CD4-positive, alpha-beta memory T cell (primary cell): ENCODE measurements around the gene IRX1. TPM values are rescaled to one million over a fixed set of nuclear protein-coding genes. Genes with fewer than 3 reads are reported as not detected.

Experiments used
- CTCF ChIA-PET: fragments of 350-600 bp; sonication (Branson Sonifier 250); formaldehyde crosslinking; loops from one replicate; lab custom pipeline; 2021; ENCODE audit warnings: inconsistent platforms; ENCODE audit not compliant: partially characterized antibody; lab: Charles Lee
- POLR2A ChIA-PET: fragments of 350-600 bp; sonication (Branson Sonifier 250); formaldehyde crosslinking; loops from one replicate; lab custom pipeline; 2021; ENCODE audit not compliant: partially characterized antibody; lab: Charles Lee
- DNase-seq, 5 donors: peaks; one replicate each; pipeline versions ENCODE4 v3.0.0 to v3.0.0-alpha.2; 2020 to 2022; ENCODE audit warnings: mixed read lengths in 1 of 5
- H3K27ac ChIP-seq: one replicate; pipeline ENCODE4 v1.7.0; 2013; ENCODE audit warnings: low read depth, low read length
- H3K27me3 ChIP-seq: 2 replicates; pipeline ENCODE4 v1.7.0; 2013; ENCODE audit warnings: mild to moderate bottlenecking, low read length, moderate library complexity; ENCODE audit not compliant: insufficient read depth
- H3K36me3 ChIP-seq: 2 replicates; pipeline ENCODE4 v1.7.0; 2013; ENCODE audit warnings: mild to moderate bottlenecking, low read length, moderate library complexity; ENCODE audit not compliant: insufficient read depth
- H3K4me1 ChIP-seq: 2 replicates; pipeline ENCODE4 v1.7.0; 2013; ENCODE audit warnings: mild to moderate bottlenecking, low read length, moderate library complexity; ENCODE audit not compliant: insufficient read depth
- H3K4me3 ChIP-seq, 2 donors: one replicate each; pipeline ENCODE4 v1.7.0; 2013; ENCODE audit warnings: low read length in 2 of 2, mild to moderate bottlenecking in 1 of 2
- H3K9me3 ChIP-seq, 2 donors: one replicate each; pipeline ENCODE4 v1.7.0; 2013; ENCODE audit warnings: low read length in 2 of 2, control low read depth in 1 of 2; ENCODE audit not compliant: control insufficient read depth in 1 of 2
- H3K27ac Mint-ChIP-seq, 7 donors: one replicate each; pipeline ENCODE4 v1.8.0; 2020 to 2021; ENCODE audit warnings: mixed read lengths in 7 of 7, mild to moderate bottlenecking in 6 of 7, inconsistent platforms in 3 of 7, moderate library complexity in 3 of 7
- H3K27me3 Mint-ChIP-seq, 2 donors: one replicate each; pipeline ENCODE4 v1.8.0; 2020 to 2021; ENCODE audit warnings: mixed read lengths in 2 of 2
- H3K36me3 Mint-ChIP-seq, 2 donors: one replicate each; pipeline ENCODE4 v1.8.0; 2020 to 2021; ENCODE audit warnings: mixed read lengths in 2 of 2, inconsistent platforms in 1 of 2, mild to moderate bottlenecking in 1 of 2
- H3K4me1 Mint-ChIP-seq, 4 donors: one replicate each; pipeline ENCODE4 v1.8.0; 2020 to 2021; ENCODE audit warnings: mixed read lengths in 4 of 4, mild to moderate bottlenecking in 1 of 4
- H3K4me3 Mint-ChIP-seq, 8 donors: one replicate each; pipeline ENCODE4 v1.8.0; 2020 to 2021; ENCODE audit warnings: mixed read lengths in 8 of 8, mild to moderate bottlenecking in 7 of 8, moderate library complexity in 6 of 8, inconsistent platforms in 3 of 8
- H3K9me3 Mint-ChIP-seq, 8 donors: one replicate each; pipeline ENCODE4 v1.8.0; 2020 to 2021; ENCODE audit warnings: mixed read lengths in 8 of 8, mild to moderate bottlenecking in 5 of 8, inconsistent platforms in 3 of 8, moderate library complexity in 1 of 8
- intact Hi-C: fragments of 100-400 bp; cut with micrococcal nuclease; formaldehyde crosslinking; loops from one replicate; pipeline ENCODE4 v1.15.1; 2023
- polyA plus RNA-seq, 2 donors: library from polyadenylated mRNA; unstranded; fragments of 300-500 nt; fragmentation: Illumina TruSeq; gene quantifications; one replicate each; pipeline ENCODE4 v1.2.3, GENCODE V29; 2021
- total RNA-seq, 2 experiments: library from RNA; stranded (reverse); gene quantifications; one replicate each; pipeline ENCODE4 v1.2.3, GENCODE V29; 2021

IRX1 gene
- total and polyA plus RNA-seq, 4 experiments from 2014 or later: not detected

GRCh38 chr5:3597167-3598007, 1.8 kb downstream of the IRX1 start:
- Mint-ChIP-seq H3K27ac (no peak overlapping the region), H3K27me3 (peaks cover 35 to 42% of the 10 kb centered on the region in 2 donors), H3K4me1 (peaks cover 0 to 14% (median 5%) of the 10 kb centered on the region in 4 donors), H3K9me3 (peaks cover 0 to 17% (median 4%) of the 10 kb centered on the region in 8 donors), H3K36me3 (peaks cover 0 to 4% of the 10 kb centered on the region in 2 donors), H3K4me3 (peak overlapping the region in 1 of 8 donors; percentile 17)
- no peak overlapping the region for H3K27ac ChIP-seq
- no peaks in the 10 kb centered on the region for H3K9me3 ChIP-seq
- no peaks in the 10 kb centered on the region for H3K4me1 ChIP-seq
- no peak overlapping the region for H3K4me3 ChIP-seq
- peaks cover 11% of the 10 kb centered on the region for H3K27me3 ChIP-seq
- intact Hi-C loops: no loop called here
- ChIA-PET CTCF (no interaction called here), POLR2A (no interaction called here)
- DNase-seq: no peak
- H3K36me3 ChIP-seq: no peaks in the 10 kb centered on the region

GRCh38 chr5:3598207-3598606, 2.6 kb downstream of the IRX1 start:
- peaks cover 37 to 44% of the 10 kb centered on the region in 2 donors for H3K27me3 Mint-ChIP-seq
- intact Hi-C loops: no loop called here
- H3K27ac Mint-ChIP-seq: peak overlapping the region in 1 of 7 donors; percentile 29

DNA sequence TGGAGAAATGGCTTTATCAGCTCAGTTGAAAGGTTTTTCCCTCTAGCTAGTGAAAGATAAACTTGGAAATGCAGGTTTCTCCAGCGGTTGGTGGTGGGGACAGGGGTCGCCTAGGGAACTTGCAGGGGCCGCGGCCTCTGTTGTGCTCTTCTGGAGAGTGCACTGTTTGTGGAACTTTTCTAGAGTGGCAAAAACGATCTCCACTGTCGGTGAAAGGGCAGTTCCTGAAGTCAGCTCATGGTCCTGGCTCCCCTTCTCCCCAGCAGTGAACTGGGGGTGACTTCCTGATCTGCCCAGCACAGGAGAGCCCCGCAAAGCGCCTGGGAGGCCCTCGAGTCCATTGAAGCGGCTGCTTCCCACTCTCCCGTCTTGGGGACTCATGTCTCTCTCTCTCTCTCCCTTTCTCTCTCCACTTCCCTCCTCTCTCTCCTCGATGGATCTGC, 3.2 kb downstream of the IRX1 start:
- no peak overlapping the region for H3K27ac Mint-ChIP-seq
- no peaks in the 10 kb centered on the region for H3K4me1 ChIP-seq
- H3K27ac ChIP-seq: no peak overlapping the region
- no peak for DNase-seq
- peaks cover 0 to 17% (median 4%) of the 10 kb centered on the region in 8 donors for H3K9me3 Mint-ChIP-seq
- H3K4me3 ChIP-seq: no peak overlapping the region
- POLR2A ChIA-PET: no interaction called here
- no peaks in the 10 kb centered on the region for H3K9me3 ChIP-seq
- H3K36me3 ChIP-seq: no peaks in the 10 kb centered on the region
- intact Hi-C loops: no loop called here
- H3K4me1 Mint-ChIP-seq: peaks cover 0 to 14% (median 4%) of the 10 kb centered on the region in 4 donors
- peaks cover 36 to 41% of the 10 kb centered on the region in 2 donors for H3K27me3 Mint-ChIP-seq
- H3K36me3 Mint-ChIP-seq: peaks cover 0 to 4% of the 10 kb centered on the region in 2 donors
- H3K27me3 ChIP-seq: peaks cover 4% of the 10 kb centered on the region
- CTCF ChIA-PET: no interaction called here
- no peak overlapping the region for H3K4me3 Mint-ChIP-seq

More at GRCh38 chr5:3598207-3598606, 2.6 kb downstream of the IRX1 start:
- Mint-ChIP-seq H3K9me3 (peaks cover 0 to 19% (median 4%) of the 10 kb centered on the region in 8 donors), H3K4me3 (no peak overlapping the region), H3K4me1 (peaks cover 0 to 14% (median 5%) of the 10 kb centered on the region in 4 donors), H3K36me3 (peaks cover 0 to 4% of the 10 kb centered on the region in 2 donors)
- Histone ChIP-seq H3K9me3 (no peaks in the 10 kb centered on the region), H3K4me1 (no peaks in the 10 kb centered on the region), H3K27me3 (peaks cover 5% of the 10 kb centered on the region), H3K36me3 (no peaks in the 10 kb centered on the region), H3K27ac (no peak overlapping the region), H3K4me3 (no peak overlapping the region)
- CTCF ChIA-PET: no interaction called here
- no peak for DNase-seq
- POLR2A ChIA-PET: no interaction called here

GRCh38 chr5:3599226-3600105, 3.8 kb downstream of the IRX1 start:
- H3K27ac ChIP-seq: no peak overlapping the region
- Mint-ChIP-seq H3K27me3 (peaks cover 34 to 41% of the 10 kb centered on the region in 2 donors), H3K36me3 (peaks cover 0 to 4% of the 10 kb centered on the region in 2 donors), H3K9me3 (peaks cover 0 to 16% (median 6%) of the 10 kb centered on the region in 8 donors), H3K4me3 (no peak overlapping the region), H3K27ac (no peak overlapping the region), H3K4me1 (peaks cover 0 to 14% (median 4%) of the 10 kb centered on the region in 4 donors)
- ChIA-PET POLR2A (no interaction called here), CTCF (no interaction called here)
- intact Hi-C loops: no loop called here
- H3K4me1 ChIP-seq: no peaks in the 10 kb centered on the region
- no peaks in the 10 kb centered on the region for H3K36me3 ChIP-seq
- peaks cover 4% of the 10 kb centered on the region for H3K27me3 ChIP-seq
- no peak for DNase-seq
- H3K9me3 ChIP-seq: no peaks in the 10 kb centered on the region
- no peak overlapping the region for H3K4me3 ChIP-seq

DNA sequence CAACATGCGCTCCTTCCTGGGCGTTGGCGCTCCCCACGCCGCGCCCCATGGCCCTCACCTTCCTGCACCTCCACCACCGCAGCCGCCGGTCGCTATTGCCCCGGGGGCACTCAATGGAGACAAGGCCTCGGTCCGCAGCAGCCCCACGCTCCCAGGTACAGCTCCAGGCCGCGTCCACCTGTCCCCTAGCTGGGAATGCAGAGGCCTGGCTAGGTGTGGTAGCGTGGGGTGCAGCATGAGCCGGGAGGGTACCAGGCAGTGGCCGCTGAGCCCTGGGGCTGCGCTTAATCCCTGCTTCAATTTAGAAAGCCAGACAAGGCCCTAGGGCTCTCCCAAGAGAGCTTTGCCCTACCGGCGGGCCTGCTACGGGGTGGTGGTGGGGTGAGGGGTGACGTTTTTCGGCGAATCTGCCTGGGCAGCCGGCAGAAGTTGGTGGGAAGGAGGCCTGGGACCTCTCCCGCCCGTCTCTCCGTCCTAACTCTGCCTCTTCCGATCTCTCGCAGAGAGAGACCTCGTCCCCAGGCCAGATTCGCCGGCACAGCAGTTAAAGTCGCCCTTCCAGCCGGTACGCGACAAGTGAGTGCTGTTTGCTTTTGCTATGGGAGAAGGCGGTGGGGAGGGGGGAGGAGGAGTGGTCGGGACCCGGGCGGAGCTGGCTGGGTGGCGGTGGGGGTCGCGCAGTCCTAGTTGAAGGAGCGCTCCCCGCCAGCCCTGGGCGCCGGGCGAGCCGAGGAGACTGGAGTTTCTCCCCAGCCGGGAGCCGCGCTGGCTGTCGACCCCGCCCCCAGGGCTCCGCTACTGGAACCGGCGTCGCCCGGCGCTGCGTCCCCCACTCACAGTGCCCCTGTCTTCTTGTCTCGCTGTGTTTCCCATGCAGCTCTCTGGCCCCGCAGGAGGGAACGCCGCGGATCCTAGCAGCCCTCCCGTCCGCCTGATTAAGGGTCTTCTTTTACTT, 4.8 kb downstream of the IRX1 start:
- peaks cover 4% of the 10 kb centered on the region for H3K27me3 ChIP-seq
- intact Hi-C loops: no loop called here
- H3K4me1 ChIP-seq: no peaks in the 10 kb centered on the region
- H3K36me3 ChIP-seq: no peaks in the 10 kb centered on the region
- peaks cover 0 to 4% of the 10 kb centered on the region in 2 donors for H3K36me3 Mint-ChIP-seq
- no peaks in the 10 kb centered on the region for H3K9me3 ChIP-seq
- H3K27me3 Mint-ChIP-seq: peaks cover 35 to 43% of the 10 kb centered on the region in 2 donors
- H3K27ac Mint-ChIP-seq: no peak overlapping the region
- no peak for DNase-seq
- H3K27ac ChIP-seq: no peak overlapping the region
- ChIA-PET POLR2A (no interaction called here), CTCF (no interaction called here)
- no peak overlapping the region for H3K4me3 Mint-ChIP-seq
- peaks cover 0 to 14% (median 4%) of the 10 kb centered on the region in 4 donors for H3K4me1 Mint-ChIP-seq
- H3K4me3 ChIP-seq: no peak overlapping the region
- peaks cover 0 to 18% (median 8%) of the 10 kb centered on the region in 8 donors for H3K9me3 Mint-ChIP-seq

DNA sequence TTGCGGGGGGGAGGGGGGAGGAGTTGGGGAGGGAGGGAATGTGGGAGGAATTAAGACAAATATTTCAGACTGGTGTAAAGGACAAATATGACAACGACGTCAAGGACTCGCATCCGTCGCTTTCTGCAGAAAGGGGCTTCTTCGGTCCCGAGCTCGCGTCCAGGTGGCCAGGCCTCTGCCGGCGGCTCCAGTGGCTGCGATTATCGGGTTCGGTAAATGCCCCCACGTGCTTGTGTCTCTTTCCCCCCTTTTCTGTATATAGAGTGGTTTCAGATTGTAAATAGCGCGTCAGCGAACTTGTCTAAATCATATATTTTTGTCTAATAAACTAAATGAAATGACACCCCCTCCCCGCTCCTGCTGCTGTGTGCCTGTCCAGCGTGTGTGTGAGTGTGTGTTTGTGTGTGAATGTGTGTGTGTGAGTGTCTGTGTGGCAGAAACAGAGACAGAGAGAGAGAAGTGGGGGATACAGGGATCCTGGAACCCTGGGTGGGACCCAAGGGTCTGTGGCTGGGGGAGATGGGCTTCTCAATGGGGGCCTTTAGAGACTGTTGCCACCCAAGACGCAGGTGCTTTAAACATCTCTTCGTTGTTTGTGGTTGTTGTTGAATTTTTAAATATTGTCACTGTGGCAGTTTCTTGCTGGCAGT, 5.6 kb downstream of the IRX1 start:
- H3K4me1 ChIP-seq: no peaks in the 10 kb centered on the region
- Mint-ChIP-seq H3K9me3 (peaks cover 0 to 19% (median 8%) of the 10 kb centered on the region in 8 donors), H3K4me3 (peak overlapping the region in 2 of 8 donors; percentile 5 to 8), H3K27me3 (peaks cover 37 to 43% of the 10 kb centered on the region in 2 donors), H3K27ac (no peak overlapping the region), H3K36me3 (peaks cover 0 to 4% of the 10 kb centered on the region in 2 donors), H3K4me1 (peaks cover 0 to 14% (median 4%) of the 10 kb centered on the region in 4 donors)
- H3K27me3 ChIP-seq: peaks cover 4% of the 10 kb centered on the region
- no peak overlapping the region for H3K4me3 ChIP-seq
- H3K36me3 ChIP-seq: no peaks in the 10 kb centered on the region
- CTCF ChIA-PET: no interaction called here
- DNase-seq: no peak
- POLR2A ChIA-PET: no interaction called here
- no peak overlapping the region for H3K27ac ChIP-seq
- intact Hi-C loops: no loop called here
- no peaks in the 10 kb centered on the region for H3K9me3 ChIP-seq
